ENCODE results near the gene SUSD4. TPM values are rescaled to one million over a fixed set of nuclear protein-coding genes. Genes with fewer than 3 reads are reported as not detected.

Gene SUSD4
- total RNA-seq, 1 experiment from 2014 or later: 3.5 TPM

DNA sequence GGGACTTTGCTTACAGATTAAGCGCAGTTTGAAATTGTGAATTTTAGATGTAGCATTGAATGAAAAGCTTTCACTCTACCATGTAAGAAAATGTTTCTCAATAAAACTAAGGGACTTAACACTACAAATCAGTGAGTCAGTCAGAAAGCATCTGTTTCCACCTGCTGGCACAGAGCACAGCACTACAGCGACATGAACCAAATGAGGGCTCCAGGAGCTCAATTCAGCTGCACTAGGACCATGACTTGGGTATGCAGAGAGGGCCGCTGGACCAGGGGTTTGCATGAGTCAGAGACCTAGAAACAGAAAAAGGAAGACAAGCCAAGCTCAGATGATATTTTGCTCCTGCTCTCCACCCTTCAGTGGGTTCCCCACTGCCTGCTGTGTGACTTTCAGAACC is 5.2 kb downstream of the SUSD4 start:
- TF ChIP-seq CTCF (conservative IDR thresholded peaks at IDR 0.05): peak; percentile 39; the same call in 2 of the 3 replicates
- peaks cover 52% of the 10 kb centered on the region for H3K27me3 Mint-ChIP-seq (ENCODE audit: low read depth)
- no peak overlapping the region for H2AFZ ChIP-seq (ENCODE audit: low read length)

More for the DNA sequence above, 5.2 kb downstream of the SUSD4 start:
- no peak overlapping the region for H2BK120ac ChIP-seq (ENCODE audit: low read depth, low read length, poor library complexity, severe bottlenecking)
- H3K27me3 ChIP-seq (ENCODE audit: insufficient read depth, low read length): no peaks in the 10 kb centered on the region; the same call in 1 of the 2 replicates
- no peak overlapping the region for H2AK5ac ChIP-seq (ENCODE audit: insufficient read length, low read length)
- no peak overlapping the region for H2BK12ac ChIP-seq (ENCODE audit: insufficient read length, low read depth, low read length)
- H3K56ac ChIP-seq (ENCODE audit: insufficient read length, low read depth, low read length): no peak overlapping the region
- no peak overlapping the region for H3K4me2 ChIP-seq (ENCODE audit: insufficient read depth, insufficient read length, low read length)
- no peak overlapping the region for H3K4ac ChIP-seq (ENCODE audit: low read depth, low read length)
- no peak overlapping the region for H3K14ac ChIP-seq (ENCODE audit: insufficient read depth, low read length)
- H3K27ac ChIP-seq (ENCODE audit: insufficient read length, low read depth, low read length): no peak overlapping the region
- WGBS (ENCODE audit: extremely low coverage, insufficient read length, low lambda C conversion rate): no CpG with 5 or more reads among the region's 3 CpGs
- no peak overlapping the region for H2BK20ac ChIP-seq (ENCODE audit: low read depth, low read length, poor library complexity, severe bottlenecking)
- no peak overlapping the region for H2BK5ac ChIP-seq (ENCODE audit: insufficient read length, low read length)
- H3K23me2 ChIP-seq (ENCODE audit: insufficient read length, low read depth, low read length, poor library complexity, severe bottlenecking): peaks cover 10% of the 10 kb centered on the region
- no peak overlapping the region for H3K23ac ChIP-seq (ENCODE audit: insufficient read length, low read depth, low read length)
- Mint-ChIP-seq H3K4me1 (peaks cover 21 to 26% of the 10 kb centered on the region in 2 experiments), H3K36me3 (ENCODE audit: insufficient read depth in 1 of 3, low read depth in 3 of 3) (no peaks in the 10 kb centered on the region), H3K27ac (no peak overlapping the region), H3K9me3 (no peaks in the 10 kb centered on the region; a peak in 1 of 5 replicates), H3K4me3 (no peak overlapping the region)
- H3K9me3 ChIP-seq (ENCODE audit: control insufficient read depth, low read depth, low read length): no peaks in the 10 kb centered on the region
- H4K91ac ChIP-seq (ENCODE audit: insufficient read length, low read depth, low read length): no peak overlapping the region
- H3K18ac ChIP-seq (ENCODE audit: insufficient read length, low read depth, low read length): no peak overlapping the region
- no peak overlapping the region for H4K5ac ChIP-seq (ENCODE audit: insufficient read length, low read depth, low read length)
- no peak overlapping the region for H3T11ph ChIP-seq (ENCODE audit: low read length)
- H3K79me1 ChIP-seq (ENCODE audit: insufficient read depth, low read depth, low read length, poor library complexity, severe bottlenecking): no peaks in the 10 kb centered on the region
- peaks cover 2% of the 10 kb centered on the region; the same call in 1 of the 2 replicates for H3K4me1 ChIP-seq (ENCODE audit: insufficient read depth, low read length)
- H3K9ac ChIP-seq (ENCODE audit: extremely low read depth, insufficient read length, low read length): no peak overlapping the region
- no peak overlapping the region for H2BK15ac ChIP-seq (ENCODE audit: low read depth, low read length)
- no peak for DNase-seq
- no peak overlapping the region for H4K8ac ChIP-seq (replicated peaks; ENCODE audit: insufficient read length, low read depth, low read length)
- no peaks in the 10 kb centered on the region for H3K79me2 ChIP-seq (ENCODE audit: insufficient read depth, low read length)
- no peaks in the 10 kb centered on the region for H4K20me1 ChIP-seq (ENCODE audit: control insufficient read depth, insufficient read depth, insufficient read length)
